GM19043 (cell line): ENCODE measurements around the gene ASB4.
"Not testable (repeated sequence)": the region's sequence is repeated elsewhere in the genome, so short reads cannot be mapped to it uniquely, and the experiment has no call there.

ENCODE experiments used
- ATAC-seq: cut with Tn5 transposase; IDR thresholded peaks from one replicate; pipeline ENCODE4 v1.9.1; 2021; ENCODE audit warnings: low read depth; ENCODE audit not compliant: unreplicated experiment

Gene ASB4

GRCh38 chr7:95478272-95479037 is 7.3 kb upstream of the ASB4 start:
- no peak for ATAC-seq

- ATAC-seq, result peak; percentile 51
Measured at GRCh38 chr7:95479992-95480624, 5.6 kb upstream of the ASB4 start.

GRCh38 chr7:95481271-95482165 is 4.2 kb upstream of the ASB4 start:
- ATAC-seq, result no peak

DNA sequence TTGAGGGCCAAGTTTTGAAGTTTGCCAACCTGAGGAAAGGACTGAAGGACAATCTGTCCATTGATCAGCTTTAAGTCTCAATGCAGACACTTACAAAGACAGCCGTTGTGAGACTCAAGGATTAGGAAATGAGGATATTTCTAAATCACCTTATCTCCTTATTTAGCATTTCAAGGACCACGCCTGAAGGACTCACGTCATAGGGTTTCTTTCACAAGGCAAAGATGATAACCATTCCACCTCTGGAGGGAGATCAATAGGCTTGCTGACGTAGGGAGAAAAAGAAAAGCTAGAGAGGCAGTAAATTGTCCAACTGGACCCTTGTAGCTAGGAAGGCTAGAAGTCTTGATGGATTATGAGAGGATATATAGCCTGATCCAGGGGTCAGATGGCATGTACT is 3.3 kb upstream of the ASB4 start:
- ATAC-seq, result no peak

- no peak for ATAC-seq
Measured at GRCh38 chr7:95490231-95490762, 4.6 kb downstream of the ASB4 start.

GRCh38 chr7:95491201-95491600 is 5.5 kb downstream of the ASB4 start:
- ATAC-seq, result no peak

DNA sequence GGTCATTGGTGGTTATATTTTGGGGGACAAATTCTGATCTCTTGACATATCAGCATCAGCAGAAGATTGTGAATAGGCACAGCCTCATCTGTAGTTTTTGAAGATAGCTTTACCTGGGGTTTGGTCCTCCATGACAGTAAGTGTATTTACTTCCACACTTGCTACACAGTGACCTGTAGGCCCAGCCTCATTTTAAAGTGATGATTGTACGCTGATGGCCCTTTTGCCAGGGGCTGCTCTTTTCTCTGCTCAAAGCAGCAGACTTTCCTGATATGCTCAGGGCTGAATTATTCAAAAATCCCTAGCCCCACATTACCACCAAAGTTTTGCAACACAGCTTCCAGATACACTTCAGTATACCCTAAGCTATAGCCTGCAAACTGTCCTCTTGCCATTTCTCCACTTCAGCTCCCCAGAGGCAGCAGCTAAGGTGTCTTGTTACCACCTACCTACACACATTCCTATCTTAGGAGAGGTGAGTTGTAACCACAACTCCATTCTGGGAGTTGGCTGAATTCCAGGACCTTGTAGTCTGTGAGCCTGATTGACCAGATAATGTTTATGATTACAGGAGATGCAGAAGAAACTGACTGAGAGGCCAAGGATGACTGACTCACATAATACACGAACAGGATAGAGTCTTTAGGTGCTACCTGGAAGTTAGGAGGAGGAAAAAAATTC is 6.0 kb downstream of the ASB4 start:
- no peak for ATAC-seq

- no peak for ATAC-seq
Measured at GRCh38 chr7:95493247-95493646, 7.5 kb downstream of the ASB4 start.

DNA sequence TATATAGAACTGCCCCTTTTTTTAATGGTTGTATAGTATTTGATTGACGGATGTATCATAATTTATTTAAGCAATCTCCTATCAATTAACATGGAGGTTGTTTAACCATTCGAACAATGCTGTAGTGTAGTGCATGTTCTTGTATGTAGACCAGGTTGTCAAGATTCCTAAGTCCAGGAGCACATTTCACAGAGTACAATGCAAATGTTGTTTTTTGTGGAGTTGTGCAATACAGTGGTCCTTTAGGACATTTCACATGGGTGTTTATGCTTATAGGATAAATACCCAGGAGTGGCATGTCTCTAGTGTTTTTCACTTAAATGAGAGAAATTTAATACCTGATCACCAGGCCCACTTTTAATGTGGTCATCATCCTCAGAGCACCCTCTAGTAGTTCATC is 8.1 kb downstream of the ASB4 start:
- no peak for ATAC-seq

GRCh38 chr7:95501261-95501832 is 15.6 kb downstream of the ASB4 start:
- peak; percentile 82 for ATAC-seq

DNA sequence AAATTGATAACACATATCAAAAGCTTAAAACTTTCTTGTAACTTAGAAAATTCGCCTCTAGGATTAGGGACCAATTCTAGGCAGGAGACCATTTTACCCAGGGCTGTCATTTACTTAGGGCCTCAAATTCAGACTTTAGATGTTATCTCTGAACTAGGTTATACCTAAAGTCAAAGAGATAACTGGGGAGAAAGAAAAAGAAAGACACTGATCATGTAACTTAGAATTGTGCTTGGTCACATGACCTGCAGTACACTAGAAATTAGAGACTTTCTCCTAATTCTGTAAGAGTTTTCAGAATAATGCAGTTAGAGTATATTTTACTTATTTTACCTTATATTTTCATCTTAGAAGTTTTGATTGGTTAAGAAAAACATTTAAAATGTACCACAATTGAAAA is 16.7 kb downstream of the ASB4 start:
- ATAC-seq, result no peak

DNA sequence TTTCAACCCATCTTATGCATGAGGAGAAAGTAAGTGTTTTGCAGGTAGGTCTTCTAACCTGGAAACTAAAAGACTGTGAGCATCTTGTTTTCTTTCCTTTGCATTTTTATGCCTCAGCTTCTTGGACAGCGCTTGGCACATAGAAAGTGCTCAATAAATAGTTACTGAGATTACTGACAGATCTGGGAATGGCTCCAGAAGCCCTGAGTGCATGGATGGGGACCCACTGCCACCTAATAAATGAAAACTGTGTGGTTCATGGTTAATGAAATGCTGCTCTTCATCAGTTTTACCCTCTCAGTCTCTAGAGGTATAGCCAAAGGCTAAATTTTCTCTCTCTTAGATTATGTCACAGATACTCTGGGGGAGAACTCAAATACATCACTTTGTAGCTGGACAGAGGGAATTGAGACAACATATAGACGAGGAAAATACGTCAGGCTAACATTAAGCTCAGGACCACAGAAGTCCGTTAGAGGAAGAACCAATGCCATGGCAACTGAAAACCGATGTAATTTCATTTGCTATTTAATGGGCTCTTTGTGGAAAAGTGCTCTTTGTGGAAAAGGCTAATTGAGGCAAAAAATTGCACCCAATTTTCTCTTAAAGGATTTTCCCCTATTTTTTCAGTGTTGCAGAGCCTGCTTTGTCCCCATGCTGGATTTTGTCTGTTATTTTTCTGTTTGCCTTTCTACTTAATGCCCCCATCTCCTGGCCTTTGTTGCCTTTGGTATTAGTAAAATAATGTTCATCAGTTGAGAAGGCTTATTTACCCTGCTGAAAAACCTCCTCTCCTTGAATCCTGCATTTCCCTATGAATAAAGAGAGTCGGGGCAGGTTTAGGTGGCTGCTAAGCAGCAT is 17.8 kb downstream of the ASB4 start:
- no peak for ATAC-seq

DNA sequence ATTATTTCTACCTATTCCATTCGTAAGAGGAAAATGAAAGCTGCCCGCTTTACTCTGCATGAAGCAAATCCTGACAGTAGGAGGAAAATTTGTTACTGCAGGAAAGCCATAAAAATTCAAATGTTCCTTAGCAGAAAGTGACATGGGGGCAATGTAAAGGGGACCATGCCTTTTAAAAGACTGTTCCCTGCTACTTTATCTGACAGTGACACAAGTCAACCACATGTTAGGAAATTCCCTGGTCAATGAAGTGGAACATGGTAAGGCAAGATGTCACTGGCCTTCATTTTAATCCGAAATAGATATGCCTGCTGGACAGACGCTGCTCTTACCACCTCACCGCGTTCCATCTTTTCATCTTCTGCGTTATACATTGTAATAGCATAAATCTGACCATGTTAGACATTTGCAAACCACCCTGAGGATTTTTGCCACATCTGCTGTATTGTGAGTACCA is 18.4 kb downstream of the ASB4 start:
- ATAC-seq, result not testable (repeated sequence)

- ATAC-seq, result no peak
Measured at GRCh38 chr7:95508780-95509179, 23.0 kb downstream of the ASB4 start.

DNA sequence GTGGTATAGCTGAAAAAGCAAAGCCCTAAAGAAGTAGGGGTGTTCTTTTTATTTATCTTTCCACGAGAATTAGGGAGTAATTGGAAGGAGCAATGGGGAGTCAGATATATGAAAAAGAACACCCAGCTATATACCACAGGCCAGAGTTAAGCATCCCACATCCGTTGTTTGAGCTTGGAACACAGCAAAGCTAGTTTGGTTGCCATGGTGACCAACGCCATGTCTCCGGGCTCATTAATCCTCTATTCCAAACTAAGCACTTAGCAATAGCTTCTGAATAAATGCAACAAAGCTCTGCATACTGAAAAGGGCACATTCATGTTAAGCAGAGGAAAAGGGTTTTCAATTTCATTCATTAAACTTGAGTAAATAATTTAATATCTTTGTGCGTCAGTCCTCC is 23.5 kb downstream of the ASB4 start:
- peak; percentile 45 for ATAC-seq

DNA sequence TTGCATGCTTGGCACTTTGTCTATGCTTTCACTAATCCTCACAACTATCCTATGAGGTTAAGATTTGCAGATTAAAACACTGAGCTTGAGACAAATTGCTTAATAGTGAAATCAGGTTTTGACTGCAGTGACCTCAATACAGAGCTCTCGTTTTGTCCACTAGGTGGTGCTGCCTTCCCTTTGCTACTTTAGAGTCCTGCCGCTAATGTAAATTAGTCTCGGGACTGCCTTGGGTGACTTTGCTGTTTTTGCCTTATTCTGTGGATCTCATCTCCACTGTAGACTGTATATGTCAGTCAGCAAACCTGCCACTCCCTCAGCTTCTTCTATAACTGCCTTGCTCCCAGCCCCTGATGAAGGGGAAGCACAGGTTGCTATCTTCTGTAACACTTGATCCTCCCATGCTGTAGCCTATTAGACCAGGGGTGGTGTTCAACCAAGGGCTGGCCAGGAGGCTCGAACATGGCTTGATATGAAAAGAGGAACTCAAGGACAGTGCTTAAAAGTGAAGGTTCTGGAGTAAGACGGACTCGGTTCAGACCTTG is 26.0 kb downstream of the ASB4 start:
- ATAC-seq, result peak; percentile 84

DNA sequence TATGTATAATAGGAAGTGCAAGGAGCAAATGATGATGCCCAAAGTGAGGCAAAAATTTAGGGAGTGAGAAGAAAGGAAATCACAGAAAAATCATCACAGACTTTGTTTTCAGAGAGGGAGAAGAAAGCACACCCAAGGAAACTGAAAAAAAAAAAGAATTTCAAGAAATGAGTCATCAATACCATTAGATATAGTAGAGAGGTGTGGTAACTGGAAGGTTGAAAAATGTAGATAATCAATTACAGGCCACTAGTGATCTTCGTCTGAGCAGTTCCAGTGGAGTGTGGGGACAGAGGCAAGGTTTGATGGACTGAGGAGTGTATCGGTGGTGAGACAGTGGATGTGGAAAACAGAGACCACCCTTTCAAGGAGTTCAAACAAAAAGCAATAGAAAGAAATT is 31.7 kb downstream of the ASB4 start:
- peak; percentile 72 for ATAC-seq

DNA sequence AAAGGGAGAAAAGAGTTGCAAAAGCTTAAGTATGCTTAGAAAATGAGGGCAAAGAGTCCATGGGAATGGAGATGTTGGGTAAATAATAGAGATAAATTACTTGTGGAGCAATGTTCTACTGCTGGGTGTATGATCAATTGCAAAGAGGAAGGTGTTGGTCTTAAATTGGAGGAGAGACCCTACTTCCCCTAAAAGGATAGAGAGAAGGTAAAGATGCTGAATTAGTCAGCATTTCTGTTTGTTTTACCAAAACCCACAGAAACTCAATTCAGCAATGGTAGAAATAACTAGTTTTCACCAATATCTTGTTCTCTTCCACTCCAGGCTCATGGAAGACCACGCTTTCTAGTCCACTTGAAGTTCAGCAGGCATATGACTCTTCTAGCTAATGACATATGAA is 32.1 kb downstream of the ASB4 start:
- peak; percentile 49 for ATAC-seq

GRCh38 chr7:95520136-95520535 is 34.4 kb downstream of the ASB4 start:
- ATAC-seq, result no peak
